Activated T-helper 1 cell treated with anti-CD3 and anti-CD28 coated beads, Interleukin-12 subunit alpha, Interleukin-12 subunit beta, Interleukin-2, Interleukin-4 antibody, amounts not matched to agents 30 ng/mL and 10 ng/mL and 1 ng/mL, durations not matched to agents 14 hours and 24 hours and 36 hours (primary cell): ENCODE measurements around the gene EHD4. TPM values are rescaled to one million over a fixed set of nuclear protein-coding genes. Genes with fewer than 3 reads are reported as not detected.

Experiments used
- DNase-seq: peaks from one replicate; pipeline ENCODE4 v3.0.0; 2021; ENCODE audit warnings: low spot score
- H3K27ac Mint-ChIP-seq: one replicate; pipeline ENCODE4 v1.8.0; 2021; ENCODE audit warnings: mild to moderate bottlenecking, mixed read lengths
- H3K27me3 Mint-ChIP-seq: one replicate; pipeline ENCODE4 v1.8.0; 2022; ENCODE audit warnings: mild to moderate bottlenecking, moderate library complexity, mixed read lengths; ENCODE audit not compliant: insufficient read depth
- H3K36me3 Mint-ChIP-seq: one replicate; pipeline ENCODE4 v1.8.0; 2021; ENCODE audit warnings: low read depth, mixed read lengths
- H3K4me1 Mint-ChIP-seq: one replicate; pipeline ENCODE4 v1.8.0; 2021; ENCODE audit warnings: low read depth, mixed read lengths
- H3K4me3 Mint-ChIP-seq: one replicate; pipeline ENCODE4 v1.8.0; 2021; ENCODE audit warnings: mild to moderate bottlenecking, moderate library complexity, mixed read lengths
- H3K9me3 Mint-ChIP-seq: one replicate; pipeline ENCODE4 v1.8.0; 2021; ENCODE audit warnings: mixed read lengths
- intact Hi-C: fragments of 100-400 bp; cut with micrococcal nuclease; formaldehyde crosslinking; loops from one replicate; pipeline ENCODE4 v1.15.1; 2024
- total RNA-seq: library from RNA; stranded (reverse); gene quantifications from 2 replicates; pipeline ENCODE4 v1.2.3, GENCODE V29; 2022

Gene EHD4
- total RNA-seq, 1 donor from 2014 or later = 30.1 TPM

DNA sequence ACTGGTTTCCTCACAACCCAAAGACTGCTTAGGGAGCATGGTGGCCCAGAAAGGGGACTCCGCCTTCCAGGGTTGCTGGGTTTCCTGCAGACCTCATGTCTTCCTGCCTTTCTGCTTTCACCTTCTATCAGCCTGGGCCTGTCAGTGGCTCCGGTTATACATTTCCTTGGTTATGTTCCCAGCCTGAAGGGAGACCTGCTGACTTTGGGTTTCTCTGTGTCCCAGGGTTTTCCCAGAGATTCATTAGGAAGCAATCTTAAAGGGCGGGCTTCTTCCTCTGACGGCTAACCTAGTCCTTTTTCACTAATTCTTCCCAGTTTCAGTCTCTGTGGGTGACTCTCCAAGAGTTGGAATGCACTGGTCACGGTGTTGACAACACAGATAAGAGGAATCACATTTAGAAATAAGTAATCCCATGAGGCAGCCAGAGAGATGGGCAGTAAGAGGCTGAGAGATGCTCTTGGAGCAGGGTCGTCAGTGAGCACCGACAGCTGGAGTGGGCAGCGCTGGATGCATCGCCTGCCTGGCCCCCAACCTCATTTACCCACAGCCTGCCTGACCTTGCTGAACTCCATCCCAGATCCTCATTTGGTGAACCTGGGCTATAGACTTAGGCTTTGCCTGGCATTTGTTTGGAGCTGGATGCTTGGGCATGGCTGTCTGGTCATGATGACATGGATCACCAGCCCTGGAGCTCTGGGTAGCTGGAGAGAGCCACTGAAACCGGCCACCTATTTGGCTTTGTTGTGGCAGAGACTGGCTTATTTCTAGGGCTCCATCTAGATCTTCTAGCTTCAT is 10.0 kb upstream of the EHD4 start:
- no peaks in the 10 kb centered on the region for H3K9me3 Mint-ChIP-seq
- H3K27me3 Mint-ChIP-seq = peaks cover 2% of the 10 kb centered on the region
- intact Hi-C loops = no loop called here
- H3K36me3 Mint-ChIP-seq = no peaks in the 10 kb centered on the region
- no peak overlapping the region for H3K4me3 Mint-ChIP-seq
- H3K4me1 Mint-ChIP-seq = peaks cover 43% of the 10 kb centered on the region
- no peak overlapping the region for H3K27ac Mint-ChIP-seq
- DNase-seq = no peak

DNA sequence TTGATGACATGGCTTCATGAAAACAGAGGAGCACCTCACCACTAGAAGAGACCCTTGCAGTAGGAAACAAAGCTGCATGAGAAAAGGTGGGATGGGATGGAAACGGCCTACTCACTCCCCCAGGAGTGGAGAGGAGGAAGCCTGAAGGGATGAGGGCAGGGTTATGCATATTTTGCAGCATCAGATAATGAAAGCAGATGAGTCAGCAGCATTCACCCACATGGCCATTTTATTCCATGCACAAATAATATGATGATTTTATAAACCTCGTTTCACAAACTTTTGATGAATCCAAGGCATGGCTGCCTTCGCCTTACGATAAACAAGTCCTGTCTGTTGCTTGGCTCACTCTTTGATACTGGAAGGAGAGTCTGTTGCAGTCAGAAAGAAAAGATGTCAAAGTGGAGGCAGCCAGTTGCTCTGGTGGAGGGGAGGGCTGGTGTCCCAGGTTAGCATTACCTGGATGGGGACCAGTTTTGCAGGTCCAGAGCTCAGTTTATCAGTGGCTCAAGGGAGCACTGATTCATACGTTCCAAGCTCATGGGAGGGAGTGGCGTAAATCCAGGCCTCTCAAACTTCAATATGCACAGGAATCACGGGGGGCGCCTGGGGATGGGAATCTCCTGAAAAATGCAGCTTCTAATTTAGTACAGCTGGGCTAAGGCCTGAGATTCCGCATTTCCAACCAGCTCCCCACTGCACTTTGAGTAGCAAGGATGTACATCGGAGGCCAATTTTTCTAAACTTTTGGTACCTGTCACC is 9.2 kb upstream of the EHD4 start:
- peak overlapping the region; percentile 91 for H3K27ac Mint-ChIP-seq
- H3K36me3 Mint-ChIP-seq = no peaks in the 10 kb centered on the region
- no peak overlapping the region for H3K4me3 Mint-ChIP-seq
- H3K4me1 Mint-ChIP-seq = peaks cover 47% of the 10 kb centered on the region
- no peak for DNase-seq
- H3K9me3 Mint-ChIP-seq = no peaks in the 10 kb centered on the region
- H3K27me3 Mint-ChIP-seq = peaks cover 4% of the 10 kb centered on the region
- intact Hi-C loops = no loop called here

DNA sequence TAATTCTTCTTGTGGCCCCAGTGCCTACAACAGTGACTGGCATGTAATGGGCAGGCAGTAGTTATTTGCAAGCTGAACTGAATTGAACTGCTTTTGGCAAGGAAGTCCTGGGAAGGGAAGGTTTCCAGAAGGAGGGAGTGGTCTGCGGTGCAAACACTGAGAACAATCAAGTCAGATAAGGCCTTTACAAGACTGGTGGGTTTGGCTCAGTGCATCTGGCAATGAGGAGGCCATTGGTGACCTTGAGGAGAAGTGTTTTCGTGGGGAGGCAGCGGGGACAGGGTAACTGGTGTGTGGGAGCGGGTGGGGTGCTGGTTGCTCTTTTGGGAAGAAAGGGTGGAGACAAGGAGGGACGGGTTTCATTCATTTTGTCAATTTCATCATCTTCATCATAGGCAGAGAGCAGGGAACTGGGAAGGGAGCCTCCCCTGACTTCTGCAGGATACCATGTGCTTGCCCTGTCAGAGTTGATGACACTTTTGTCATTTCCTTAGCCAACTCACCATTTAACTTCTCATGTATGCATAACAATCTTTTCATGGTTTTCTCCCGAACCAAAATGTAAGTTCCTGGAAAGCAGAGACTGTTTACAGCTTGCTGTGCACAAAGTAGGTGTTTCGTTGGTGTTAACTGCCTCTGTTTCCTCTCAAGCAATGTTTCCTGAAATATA is 8.4 kb upstream of the EHD4 start:
- Mint-ChIP-seq H3K36me3 (no peaks in the 10 kb centered on the region), H3K27me3 (peaks cover 4% of the 10 kb centered on the region), H3K9me3 (no peaks in the 10 kb centered on the region), H3K4me1 (peaks cover 47% of the 10 kb centered on the region), H3K27ac (peak overlapping the region; percentile 91), H3K4me3 (peak overlapping the region; percentile 46)
- DNase-seq = no peak
- intact Hi-C loops = no loop called here

DNA sequence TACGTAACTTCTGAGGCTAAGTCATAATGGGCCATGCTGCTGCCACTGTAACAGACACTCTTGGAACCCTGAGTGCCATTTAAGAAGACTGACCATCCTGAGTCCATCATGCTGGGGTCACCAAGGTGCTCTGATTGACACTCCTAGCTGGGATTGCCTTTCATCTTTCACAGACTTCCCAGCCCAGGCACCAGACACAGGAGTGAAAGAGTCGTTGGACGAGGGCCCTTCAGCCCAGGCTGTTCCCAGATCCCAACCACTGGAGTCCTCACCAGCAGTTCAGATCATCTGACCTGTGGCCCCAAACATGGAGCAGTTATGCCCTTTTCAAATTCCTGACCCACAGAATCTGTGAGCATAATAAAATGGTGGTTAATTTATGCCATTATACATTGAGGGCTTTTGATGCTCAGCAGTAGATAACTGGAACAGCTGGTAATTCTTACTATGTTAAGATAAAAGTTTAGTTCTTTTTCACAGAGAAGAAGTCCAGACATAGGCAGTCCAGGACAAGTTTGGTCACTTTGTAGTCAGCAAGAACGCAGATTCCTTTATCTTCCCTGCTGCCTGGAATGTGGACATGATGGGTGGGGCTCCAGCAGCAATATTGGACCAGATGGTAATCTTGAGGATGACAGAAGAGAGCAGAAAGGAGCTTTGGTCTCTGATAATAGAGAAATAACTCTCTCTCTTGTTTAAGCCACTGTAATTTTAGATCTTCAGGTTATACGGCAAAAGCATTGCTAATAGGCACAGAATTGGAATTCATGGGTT is 7.3 kb upstream of the EHD4 start:
- Mint-ChIP-seq H3K4me1 (peaks cover 49% of the 10 kb centered on the region), H3K36me3 (no peaks in the 10 kb centered on the region), H3K27ac (no peak overlapping the region), H3K27me3 (peaks cover 7% of the 10 kb centered on the region), H3K4me3 (peak overlapping the region; percentile 28), H3K9me3 (no peaks in the 10 kb centered on the region)
- no peak for DNase-seq
- intact Hi-C loops = loop anchor here (10.0 kb wide), 1 partner anchor 485 kb away; the partner anchor contains the start of gene ITPKA

DNA sequence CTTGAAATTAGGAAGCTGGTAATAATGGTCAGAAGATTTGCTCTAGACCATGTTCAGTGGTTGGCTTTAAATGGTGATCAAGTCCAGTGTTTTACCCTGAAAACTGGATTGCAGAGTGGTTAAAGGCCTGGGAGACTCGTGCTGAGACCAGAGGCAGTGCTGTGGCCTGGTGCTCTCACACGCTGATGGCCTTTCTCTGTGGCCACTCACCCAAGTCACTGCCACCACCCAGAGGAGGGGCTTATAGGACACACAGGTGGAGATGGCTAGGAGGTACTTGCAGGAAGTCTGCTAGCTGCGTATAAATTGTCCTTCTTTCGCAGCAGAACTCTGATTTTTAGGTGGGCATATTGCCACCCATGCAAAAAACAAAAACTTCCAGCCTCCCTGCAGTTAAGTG is 6.2 kb upstream of the EHD4 start:
- Mint-ChIP-seq H3K9me3 (no peaks in the 10 kb centered on the region), H3K27ac (no peak overlapping the region), H3K36me3 (no peaks in the 10 kb centered on the region), H3K27me3 (peaks cover 7% of the 10 kb centered on the region), H3K4me3 (no peak overlapping the region), H3K4me1 (peaks cover 60% of the 10 kb centered on the region)
- intact Hi-C loops = loop anchor here (10.0 kb wide), 1 partner anchor 484 kb away; the partner anchor contains the start of gene ITPKA
- no peak for DNase-seq

DNA sequence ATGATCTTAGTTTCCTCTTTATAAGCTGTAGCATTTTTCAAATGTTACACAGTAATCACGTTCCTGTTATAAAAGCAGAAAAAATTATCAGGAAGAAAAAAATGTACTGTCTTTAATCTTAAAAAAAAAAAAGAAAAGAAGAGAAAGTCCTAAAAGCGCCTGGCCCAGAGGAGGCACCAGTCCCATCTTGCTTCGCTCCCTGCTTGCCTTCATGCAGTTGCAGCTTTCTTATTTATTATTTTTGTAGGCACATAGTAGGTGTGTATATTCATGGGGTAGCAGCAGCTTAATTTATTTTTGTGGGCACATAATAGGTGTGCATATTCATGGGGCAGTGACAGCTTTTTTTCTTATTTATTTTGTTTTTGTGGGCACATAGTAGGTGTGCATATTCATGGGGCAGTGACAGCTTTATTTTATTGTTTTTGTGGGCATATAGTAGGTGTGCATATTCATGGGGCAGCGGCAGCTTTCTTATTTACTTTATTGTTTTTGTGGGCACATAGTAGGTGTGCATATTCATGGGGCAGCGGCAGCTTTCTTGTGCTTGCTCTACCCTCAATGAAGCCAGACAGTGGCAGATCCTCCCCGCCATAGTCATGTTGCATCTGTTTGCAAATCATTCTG is 5.5 kb upstream of the EHD4 start:
- Mint-ChIP-seq H3K4me3 (no peak overlapping the region), H3K27me3 (peaks cover 7% of the 10 kb centered on the region), H3K36me3 (no peaks in the 10 kb centered on the region), H3K27ac (no peak overlapping the region), H3K9me3 (no peaks in the 10 kb centered on the region), H3K4me1 (peaks cover 63% of the 10 kb centered on the region)
- DNase-seq = no peak
- intact Hi-C loops = loop anchor here (10.0 kb wide), 1 partner anchor 483 kb away; the partner anchor contains the start of gene ITPKA

DNA sequence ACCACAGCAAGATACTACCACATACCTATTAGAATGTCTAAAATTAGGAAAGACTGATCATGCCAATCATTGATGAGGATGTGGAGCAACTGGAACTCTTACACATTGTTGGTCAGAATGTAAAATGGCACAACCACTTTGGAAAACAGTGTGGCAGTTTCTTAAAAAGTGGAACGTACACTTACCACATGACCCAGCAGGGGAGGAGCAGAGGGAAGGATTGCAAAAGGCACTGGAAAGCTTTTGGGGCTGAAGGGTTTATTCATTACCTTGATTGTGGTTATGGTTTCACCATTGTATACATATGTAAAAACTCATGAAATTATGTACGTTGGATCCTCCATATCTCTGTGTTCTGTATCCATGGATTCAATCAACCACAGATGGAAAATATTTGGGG is 3.3 kb upstream of the EHD4 start:
- no peak for DNase-seq
- no peak overlapping the region for H3K27ac Mint-ChIP-seq
- H3K4me3 Mint-ChIP-seq = no peak overlapping the region
- H3K27me3 Mint-ChIP-seq = peaks cover 7% of the 10 kb centered on the region
- H3K9me3 Mint-ChIP-seq = no peaks in the 10 kb centered on the region
- H3K4me1 Mint-ChIP-seq = peaks cover 53% of the 10 kb centered on the region
- intact Hi-C loops = loop anchor here (10.0 kb wide), 1 partner anchor 481 kb away; the partner anchor contains the start of gene ITPKA
- H3K36me3 Mint-ChIP-seq = peaks cover 3% of the 10 kb centered on the region

DNA sequence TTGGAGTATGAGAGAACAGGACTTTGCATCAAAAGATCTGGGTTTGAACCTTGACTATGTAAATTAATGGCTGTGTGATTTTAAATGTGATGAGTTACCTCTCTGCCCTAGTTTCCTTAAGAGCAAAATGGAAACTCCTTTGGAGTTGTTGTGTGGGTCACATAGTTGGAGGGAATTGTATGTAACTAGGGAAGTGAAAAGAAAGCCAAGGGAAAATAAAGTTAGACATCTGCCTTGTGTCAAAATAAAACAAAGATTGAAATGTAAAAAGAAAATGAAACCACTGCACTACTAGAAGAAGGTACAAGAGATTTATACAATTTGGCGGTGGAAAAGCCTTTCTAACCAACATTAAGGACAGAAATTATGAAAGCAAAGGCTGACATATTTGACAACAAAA is 1.7 kb upstream of the EHD4 start:
- peak overlapping the region; percentile 56 for H3K4me3 Mint-ChIP-seq
- intact Hi-C loops = loop anchor here (5.0 to 10.0 kb wide), 3 partner anchors 218 to 948 kb away; partner anchors contain the start of genes ITPKA and TTBK2

DNA sequence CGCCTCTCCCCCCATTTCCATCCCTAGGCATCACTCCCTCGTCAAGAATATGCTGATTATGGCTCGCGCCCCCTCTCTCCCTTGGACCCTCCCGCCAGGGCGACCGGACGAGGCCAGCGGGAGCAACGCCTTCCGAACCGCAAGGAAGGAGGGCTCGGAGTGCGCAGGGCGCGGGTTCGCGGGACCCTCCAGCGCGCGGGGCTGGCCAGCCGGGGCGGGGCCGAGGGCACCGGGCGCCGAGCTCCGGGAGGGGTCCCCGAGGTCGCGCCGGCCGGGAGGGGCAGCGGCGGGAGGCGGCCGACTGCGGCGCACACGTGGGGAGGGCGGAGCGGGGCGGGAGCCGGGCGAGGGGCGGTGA is 483 bp downstream of the EHD4 start:
- Mint-ChIP-seq H3K27me3 (peaks cover 4% of the 10 kb centered on the region), H3K4me3 (peak overlapping the region; percentile 91), H3K36me3 (peaks cover 16% of the 10 kb centered on the region), H3K27ac (peak overlapping the region; percentile 91), H3K9me3 (no peaks in the 10 kb centered on the region), H3K4me1 (peaks cover 59% of the 10 kb centered on the region)
- DNase-seq = no peak
- intact Hi-C loops = loop anchor here (1.0 to 10.0 kb wide), 9 partner anchors 36 to 950 kb away; partner anchors contain the start of genes GANC, ITPKA, JMJD7 and MAPKBP1

More for the DNA sequence above, 1.7 kb upstream of the EHD4 start:
- H3K9me3 Mint-ChIP-seq = no peaks in the 10 kb centered on the region
- peaks cover 8% of the 10 kb centered on the region for H3K36me3 Mint-ChIP-seq
- H3K4me1 Mint-ChIP-seq = peaks cover 56% of the 10 kb centered on the region
- H3K27me3 Mint-ChIP-seq = peaks cover 7% of the 10 kb centered on the region
- DNase-seq = no peak
- peak overlapping the region; percentile 48 for H3K27ac Mint-ChIP-seq

DNA sequence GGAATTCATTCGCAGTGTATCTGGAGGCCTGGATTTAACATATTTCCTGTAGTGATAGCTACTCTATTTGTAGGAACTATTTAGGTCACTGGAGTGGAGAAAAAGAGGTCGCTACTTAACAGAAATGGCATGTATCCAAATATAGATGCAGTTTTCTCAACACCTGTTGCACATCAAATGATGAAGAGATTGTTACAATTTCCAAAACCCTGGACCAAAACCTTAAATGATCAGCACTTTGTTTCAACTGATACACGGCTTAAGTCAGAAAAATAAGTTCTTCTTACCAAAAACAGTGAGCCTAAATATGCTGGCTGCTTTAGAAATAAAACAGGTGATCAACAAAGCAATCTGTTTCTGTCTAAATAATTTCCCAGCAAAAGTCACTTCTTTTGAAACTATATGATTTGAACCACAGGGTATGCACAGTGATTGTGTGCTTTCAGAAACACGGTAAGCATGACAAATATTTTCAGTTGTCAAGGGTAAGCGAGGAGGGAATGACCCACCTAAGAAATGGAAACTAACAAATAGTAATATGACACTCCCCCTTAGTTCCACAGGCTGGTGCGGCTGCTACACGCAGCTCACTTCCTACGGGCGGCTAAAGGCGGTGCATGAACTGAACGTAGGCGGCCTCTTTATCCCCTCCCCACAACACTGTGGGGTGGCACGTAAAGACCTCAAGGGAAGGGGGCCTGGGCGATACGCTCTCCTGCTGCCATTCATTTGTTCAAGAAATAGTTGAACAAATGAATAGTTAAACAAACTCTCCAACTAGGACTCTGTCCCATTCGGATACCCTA is 1.1 kb downstream of the EHD4 start:
- Mint-ChIP-seq H3K9me3 (no peaks in the 10 kb centered on the region), H3K36me3 (peaks cover 21% of the 10 kb centered on the region), H3K27me3 (peaks cover 3% of the 10 kb centered on the region), H3K4me3 (peak overlapping the region; percentile 91), H3K4me1 (peaks cover 65% of the 10 kb centered on the region), H3K27ac (peak overlapping the region; percentile 91)
- peak; percentile 66 for DNase-seq
- intact Hi-C loops = loop anchor here (1.0 to 10.0 kb wide), 7 partner anchors 35 to 951 kb away; partner anchors contain the start of genes ITPKA, JMJD7, MAPKBP1 and TTBK2

DNA sequence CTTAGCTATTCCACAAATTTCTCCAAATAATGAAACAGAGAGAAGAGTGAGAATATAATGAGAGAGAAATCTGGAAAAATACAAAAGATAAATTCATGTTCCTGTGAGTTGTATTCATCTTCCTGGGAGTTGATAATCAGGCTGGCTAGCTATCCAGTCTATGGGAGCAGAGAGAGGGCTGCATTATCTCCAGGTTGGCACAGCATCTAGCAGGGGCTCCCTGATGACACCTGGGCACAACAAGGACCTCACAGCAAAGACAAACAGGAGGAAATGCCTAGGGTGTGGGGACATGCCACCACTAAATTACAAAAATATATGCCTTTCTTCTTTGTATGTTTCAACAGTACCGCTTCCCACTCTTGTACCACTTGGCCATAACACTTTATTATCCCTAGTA is 1.9 kb downstream of the EHD4 start:
- no peaks in the 10 kb centered on the region for H3K27me3 Mint-ChIP-seq
- intact Hi-C loops = loop anchor here (1.0 to 10.0 kb wide), 7 partner anchors 13 to 952 kb away; partner anchors contain the start of genes ITPKA, JMJD7, MAPKBP1 and TTBK2
- no peak for DNase-seq
- peaks cover 72% of the 10 kb centered on the region for H3K4me1 Mint-ChIP-seq
- H3K9me3 Mint-ChIP-seq = no peaks in the 10 kb centered on the region
- peak overlapping the region; percentile 91 for H3K4me3 Mint-ChIP-seq
- H3K36me3 Mint-ChIP-seq = peaks cover 25% of the 10 kb centered on the region
- H3K27ac Mint-ChIP-seq = peak overlapping the region; percentile 91
